GM23338 (cell line): ENCODE results near the gene SSBP2. TPM values are rescaled to one million over a fixed set of nuclear protein-coding genes. Genes with fewer than 3 reads are reported as not detected.

ENCODE experiments used
- ATAC-seq: fragments of 200-7000 bp; cut with Tn5 transposase; 3 replicates; pipeline ENCODE4 v1.9.1; 2020
- DNase-seq: peaks from one replicate; pipeline ENCODE4 v3.0.0-alpha.2; 2015; ENCODE audit warnings: low spot score
- H2AFZ ChIP-seq: fragments of 200-600 bp; sonication (generic); 2 replicates; pipeline ENCODE4 v1.8.0; 2016; ENCODE audit warnings: antibody characterized with exemption, mild to moderate bottlenecking, moderate library complexity
- H3F3A ChIP-seq: fragments of 200-600 bp; sonication (generic); replicated peaks from 2 replicates; pipeline ENCODE4 v1.8.0; 2017; ENCODE audit warnings: antibody characterized with exemption, mixed run types, low read depth
- H3K27ac ChIP-seq: fragments of 200-600 bp; sonication (generic); 2 replicates; pipeline ENCODE4 v1.6.1; 2016; ENCODE audit warnings: low read depth
- H3K27me3 ChIP-seq: fragments of 200-600 bp; sonication (generic); 2 replicates; pipeline ENCODE4 v1.8.0; 2016; ENCODE audit warnings: mild to moderate bottlenecking, mixed run types, moderate library complexity; ENCODE audit not compliant: insufficient read depth
- H3K36me3 ChIP-seq: fragments of 200-600 bp; sonication (generic); 2 replicates; pipeline ENCODE4 v1.8.0; 2016; ENCODE audit warnings: mild to moderate bottlenecking; ENCODE audit not compliant: insufficient read depth
- H3K4me1 ChIP-seq: fragments of 200-600 bp; sonication (generic); 2 replicates; pipeline ENCODE4 v1.8.0; 2016; ENCODE audit warnings: mild to moderate bottlenecking, moderate library complexity; ENCODE audit not compliant: insufficient read depth
- H3K4me2 ChIP-seq: fragments of 200-600 bp; sonication (generic); 2 replicates; pipeline ENCODE4 v1.7.1; 2017; ENCODE audit warnings: mixed run types
- H3K4me3 ChIP-seq: fragments of 200-600 bp; sonication (generic); 2 replicates; pipeline ENCODE4 v1.6.1; 2016; ENCODE audit warnings: mixed run types
- H3K79me2 ChIP-seq: fragments of 200-600 bp; sonication (generic); replicated peaks from 2 replicates; pipeline ENCODE4 v1.8.0; 2017; ENCODE audit warnings: mild to moderate bottlenecking; ENCODE audit not compliant: insufficient read depth
- H3K9me2 ChIP-seq: fragments of 200-600 bp; sonication (generic); 2 replicates; pipeline ENCODE4 v1.8.0; 2017; ENCODE audit not compliant: insufficient read depth
- H4K20me1 ChIP-seq: fragments of 200-600 bp; sonication (generic); replicated peaks from 2 replicates; pipeline ENCODE4 v1.8.0; 2017; ENCODE audit warnings: mild to moderate bottlenecking; ENCODE audit not compliant: insufficient read depth
- H3K27ac Mint-ChIP-seq: 2 replicates; pipeline ENCODE4 v1.8.0; 2020; ENCODE audit warnings: inconsistent platforms, mild to moderate bottlenecking, moderate library complexity, mixed read lengths
- H3K27me3 Mint-ChIP-seq: 3 replicates; pipeline ENCODE4 v1.8.0; 2022; ENCODE audit warnings: low read depth, mild to moderate bottlenecking, moderate library complexity, mixed read lengths, inconsistent platforms; ENCODE audit not compliant: insufficient read depth, poor library complexity
- H3K36me3 Mint-ChIP-seq: 3 replicates; pipeline ENCODE4 v1.8.0; 2021; ENCODE audit warnings: low read depth, mild to moderate bottlenecking, inconsistent platforms, moderate library complexity, mixed read lengths
- H3K4me1 Mint-ChIP-seq: 3 replicates; pipeline ENCODE4 v1.8.0; 2020; ENCODE audit warnings: mild to moderate bottlenecking, inconsistent platforms, mixed read lengths
- H3K4me3 Mint-ChIP-seq: 3 replicates; pipeline ENCODE4 v1.8.0; 2021; ENCODE audit warnings: moderate library complexity, mild to moderate bottlenecking, inconsistent platforms, mixed read lengths
- H3K9me3 Mint-ChIP-seq: 3 replicates; pipeline ENCODE4 v1.8.0; 2020; ENCODE audit warnings: moderate library complexity, mild to moderate bottlenecking, inconsistent platforms, mixed read lengths
- CREB1 ChIP-seq: fragments of 250-450 bp; sonication (Bioruptor Pico); IDR thresholded peaks from 2 replicates; pipeline ENCODE4 v1.5.0; 2020; ENCODE audit warnings: low read depth, mild to moderate bottlenecking, moderate library complexity
- ETS1 ChIP-seq: IDR thresholded peaks from 2 replicates; pipeline ENCODE4 v1.6.1; 2016; ENCODE audit warnings: antibody characterized with exemption
- EZH2 ChIP-seq: fragments of 200-600 bp; sonication (generic); IDR thresholded peaks from one replicate; pipeline ENCODE4 v1.8.0; 2017; ENCODE audit warnings: antibody characterized with exemption, mild to moderate bottlenecking, low read depth; ENCODE audit not compliant: unreplicated experiment
- STAT1 ChIP-seq: IDR thresholded peaks from one replicate; pipeline ENCODE4 v1.6.1; 2016; ENCODE audit warnings: antibody characterized with exemption; ENCODE audit not compliant: unreplicated experiment
- ZNF331 ChIP-seq: fragments of 250-450 bp; sonication (Bioruptor Pico); IDR thresholded peaks from 2 replicates; pipeline ENCODE4 v1.5.0; 2020; ENCODE audit warnings: low read depth, mild to moderate bottlenecking, moderate library complexity
- ZNF462 ChIP-seq: fragments of 250-450 bp; sonication (Bioruptor Pico); IDR thresholded peaks from 2 replicates; pipeline ENCODE4 v1.5.0; 2020; ENCODE audit warnings: mild to moderate bottlenecking, moderate library complexity
- polyA plus RNA-seq: library from polyadenylated mRNA; unstranded; fragments of >200 nt; fragmentation: Nextera tagmentation; extraction: Ambion mirVana; gene quantifications from 2 replicates; pipeline ENCODE4 v1.2.1, GENCODE V29; 2016
- total RNA-seq: library from RNA; depleted of rRNA; stranded (reverse); fragments of >200 nt; shearing (Covaris generic); gene quantifications from 2 replicates; pipeline ENCODE4 v1.2.3, GENCODE V29; 2014

SSBP2 gene
- total and polyA plus RNA-seq, 2 experiments from 2014 or later = 21.5 to 24.7 TPM

GRCh38 chr5:81795666-81796065 lies 44.8 kb upstream of the SSBP2 start:
- ATAC-seq = no peak

GRCh38 chr5:81794226-81794625 lies 43.3 kb upstream of the SSBP2 start:
- ATAC-seq (peak; percentile 44; the same call in 1 of the 3 replicates), DNase-seq (no peak)
- Histone ChIP-seq H4K20me1 (no peaks in the 10 kb centered on the region), H2AFZ (0 out of 2 replicates have a peak overlapping the region, but pooled peaks have one; percentile 45), H3K27ac (no peak overlapping the region), H3K4me1 (no peaks in the 10 kb centered on the region), H3F3A (no peaks in the 10 kb centered on the region), H3K36me3 (no peaks in the 10 kb centered on the region), H3K4me3 (no peak overlapping the region), H3K9me2 (no peaks in the 10 kb centered on the region), H3K4me2 (no peak overlapping the region), H3K79me2 (no peaks in the 10 kb centered on the region), H3K27me3 (no peaks in the 10 kb centered on the region)
- H3K36me3 Mint-ChIP-seq = no peaks in the 10 kb centered on the region
- 0 out of 2 replicates have a peak, but pooled peaks have one; percentile 36 for TF ChIP-seq ZNF462 (CRISPR knock-in tag)
- TF ChIP-seq STAT1 = no peak
- H3K27ac Mint-ChIP-seq = no peak overlapping the region
- no peaks in the 10 kb centered on the region for H3K9me3 Mint-ChIP-seq
- no peak overlapping the region for H3K4me3 Mint-ChIP-seq
- H3K27me3 Mint-ChIP-seq = no peaks in the 10 kb centered on the region
- H3K4me1 Mint-ChIP-seq = peaks cover 25% of the 10 kb centered on the region

More at GRCh38 chr5:81795666-81796065, 44.8 kb upstream of the SSBP2 start:
- Histone ChIP-seq H4K20me1 (no peaks in the 10 kb centered on the region), H3K27me3 (no peaks in the 10 kb centered on the region), H3F3A (no peaks in the 10 kb centered on the region), H3K36me3 (no peaks in the 10 kb centered on the region), H3K79me2 (no peaks in the 10 kb centered on the region), H3K4me1 (no peaks in the 10 kb centered on the region), H3K4me2 (no peak overlapping the region), H2AFZ (no peak overlapping the region), H3K9me2 (no peaks in the 10 kb centered on the region), H3K4me3 (no peak overlapping the region), H3K27ac (no peak overlapping the region)
- Mint-ChIP-seq H3K4me3 (no peak overlapping the region), H3K9me3 (no peaks in the 10 kb centered on the region), H3K27me3 (no peaks in the 10 kb centered on the region), H3K27ac (no peak overlapping the region), H3K4me1 (peaks cover 25% of the 10 kb centered on the region), H3K36me3 (no peaks in the 10 kb centered on the region)
- DNase-seq = no peak
- TF ChIP-seq CREB1 (no peak), ETS1 (no peak), EZH2 (no peak), ZNF331 (CRISPR knock-in tag) (no peak)
